HT-29 (cell line): ENCODE results near the gene NRBP1. TPM values are rescaled to one million over a fixed set of nuclear protein-coding genes. Genes with fewer than 3 reads are reported as not detected.

Experiments
- DNase-seq: peaks from one replicate; pipeline ENCODE4 v3.0.0-alpha.2; 2015; ENCODE audit warnings: low spot score
- total RNA-seq: library from RNA; depleted of rRNA; stranded (reverse); fragments of >200 nt; shearing (Covaris generic); gene quantifications from 2 replicates; pipeline ENCODE4 v1.2.3, GENCODE V29; 2014

Gene NRBP1
- total RNA-seq, 1 experiment from 2014 or later = 50.1 TPM

DNA sequence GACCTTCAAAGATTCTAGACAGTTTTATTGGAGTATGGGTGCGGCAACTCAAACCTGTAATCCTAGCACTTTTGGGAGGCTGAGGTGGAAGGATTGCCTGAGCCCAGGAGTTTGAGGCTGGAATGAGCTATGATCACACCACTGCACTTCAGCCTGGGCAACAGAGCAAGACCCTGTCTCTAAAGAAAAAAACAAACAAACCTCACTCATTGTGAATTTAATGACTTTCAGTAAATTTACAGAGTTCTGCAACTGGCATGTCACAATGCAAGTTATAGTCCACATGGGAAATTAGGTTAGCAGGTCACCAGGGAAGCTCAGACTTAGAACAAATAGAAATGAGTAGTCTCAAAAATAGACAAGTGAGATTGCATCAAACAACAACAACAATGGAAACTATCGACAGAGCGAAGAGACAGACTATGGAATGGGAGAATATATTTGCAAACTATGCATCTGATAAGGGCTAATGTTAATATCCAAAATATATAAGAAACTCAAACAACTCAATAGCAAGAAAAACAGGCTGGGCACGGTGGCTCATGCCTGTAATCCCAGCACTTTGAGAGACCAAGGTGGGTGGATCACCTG lies 6.7 kb upstream of the NRBP1 start:
- DNase-seq = no peak

- DNase-seq = no peak
These were observed 5.5 kb upstream of the NRBP1 start for GRCh38 chr2:27422958-27423357.

GRCh38 chr2:27425039-27425438 lies 3.4 kb upstream of the NRBP1 start:
- DNase-seq = peak; percentile 8

GRCh38 chr2:27427863-27428212 lies 593 bp upstream of the NRBP1 start:
- DNase-seq = no peak

- DNase-seq = peak; percentile 86
These were observed 629 bp downstream of the NRBP1 start for GRCh38 chr2:27428978-27429541.

- DNase-seq = no peak
These were observed 3.0 kb downstream of the NRBP1 start for GRCh38 chr2:27431395-27431794.

DNA sequence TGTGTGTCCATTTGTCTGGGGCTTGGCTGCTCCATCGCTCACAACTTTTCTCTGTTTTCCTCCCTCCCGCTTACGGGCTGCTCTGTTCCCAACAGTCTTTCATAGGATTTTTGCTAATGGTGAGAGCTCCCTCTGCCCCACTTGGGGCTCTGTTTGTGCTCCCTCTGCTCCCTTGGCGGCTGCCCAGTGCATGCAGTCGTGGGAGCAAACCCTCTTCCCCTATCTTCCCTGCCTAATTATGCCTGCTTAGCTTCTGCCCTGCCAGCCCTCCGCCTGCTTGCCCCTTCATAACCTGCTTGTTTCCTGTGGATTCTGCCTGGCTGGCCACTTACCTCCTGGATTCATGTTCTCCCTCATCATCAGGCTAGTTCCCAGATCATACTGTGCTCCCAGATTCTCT lies 7.2 kb downstream of the NRBP1 start:
- no peak for DNase-seq

DNA sequence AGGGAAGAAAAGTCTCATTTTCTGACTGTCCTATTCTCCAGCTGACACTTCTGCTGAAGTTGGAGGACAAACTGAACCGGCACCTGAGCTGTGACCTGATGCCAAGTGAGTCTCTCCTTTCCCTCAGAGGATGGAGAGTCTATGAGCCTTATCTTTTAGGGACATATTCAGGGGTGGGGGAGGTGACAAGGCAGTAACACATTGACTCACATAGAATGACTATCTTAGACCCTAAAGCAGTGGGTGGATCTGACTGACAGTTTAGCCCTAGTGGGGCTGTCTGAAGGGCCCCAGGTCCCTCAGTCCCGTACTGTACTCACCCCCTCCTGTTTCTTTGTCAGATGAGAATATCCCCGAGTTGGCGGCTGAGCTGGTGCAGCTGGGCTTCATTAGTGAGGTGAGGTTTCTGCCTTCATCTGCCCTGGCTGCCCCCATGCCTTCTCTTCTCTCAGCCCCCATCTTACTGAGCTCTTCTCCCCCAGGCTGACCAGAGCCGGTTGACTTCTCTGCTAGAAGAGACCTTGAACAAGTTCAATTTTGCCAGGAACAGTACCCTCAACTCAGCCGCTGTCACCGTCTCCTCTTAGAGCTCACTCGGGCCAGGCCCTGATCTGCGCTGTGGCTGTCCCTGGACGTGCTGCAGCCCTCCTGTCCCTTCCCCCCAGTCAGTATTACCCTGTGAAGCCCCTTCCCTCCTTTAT lies 12.9 kb downstream of the NRBP1 start:
- no peak for DNase-seq

- DNase-seq = peak; percentile 85
These were observed 13.8 kb downstream of the NRBP1 start, which contains the start of gene KRTCAP3 for GRCh38 chr2:27441958-27442919. Gene KRTCAP3 (plus strand): TSS chr2:27442381. CDS start chr2:27442413, 32 bp downstream.

- no peak for DNase-seq
These were observed 14.5 kb downstream of the NRBP1 start for GRCh38 chr2:27442920-27443282.

DNA sequence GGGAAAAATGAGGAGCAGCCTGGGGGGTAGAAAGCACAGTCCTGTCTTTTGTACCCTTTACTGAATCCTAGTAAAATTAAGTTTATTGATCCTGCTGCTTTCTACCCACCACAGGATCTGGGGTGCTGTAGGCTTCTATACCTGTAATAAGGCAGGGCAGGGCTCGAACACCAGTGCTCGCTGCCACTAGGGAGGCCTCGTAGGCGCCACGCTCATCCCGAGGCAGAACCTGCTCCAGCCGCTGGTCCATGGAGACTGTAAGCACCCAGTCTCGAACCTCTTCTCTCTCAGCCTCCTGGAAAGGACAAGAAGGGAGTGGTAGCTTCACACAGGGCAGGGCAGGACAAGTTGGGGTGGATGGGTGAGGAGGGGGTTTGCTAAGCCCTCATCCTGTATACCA lies 16.7 kb downstream of the NRBP1 start:
- DNase-seq = no peak

GRCh38 chr2:27445615-27446014 lies 17.2 kb downstream of the NRBP1 start:
- DNase-seq = no peak

GRCh38 chr2:27446057-27446456 lies 17.6 kb downstream of the NRBP1 start:
- peak; percentile 94 for DNase-seq

DNA sequence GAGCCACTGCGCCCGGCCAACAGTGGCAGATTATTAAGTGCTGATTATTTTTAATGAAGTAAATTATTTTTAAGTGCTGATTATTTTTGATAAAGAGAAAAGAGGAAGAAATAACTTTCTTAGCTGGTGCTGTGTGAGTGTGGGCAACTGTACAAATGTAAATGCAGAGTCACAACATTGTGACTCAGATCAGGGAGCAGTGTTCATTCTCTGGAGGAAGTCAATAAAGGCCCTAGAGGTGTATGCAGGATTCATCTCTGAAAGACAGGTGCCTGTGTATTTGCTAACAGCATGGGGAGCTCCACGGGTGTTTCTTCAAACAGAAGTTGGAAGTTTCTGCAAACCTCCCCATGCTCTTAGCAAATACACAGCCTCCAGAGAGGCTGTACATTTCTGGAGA lies 19.9 kb downstream of the NRBP1 start:
- DNase-seq = no peak

- DNase-seq = no peak
These were observed 22.7 kb downstream of the NRBP1 start for GRCh38 chr2:27451095-27451494.

DNA sequence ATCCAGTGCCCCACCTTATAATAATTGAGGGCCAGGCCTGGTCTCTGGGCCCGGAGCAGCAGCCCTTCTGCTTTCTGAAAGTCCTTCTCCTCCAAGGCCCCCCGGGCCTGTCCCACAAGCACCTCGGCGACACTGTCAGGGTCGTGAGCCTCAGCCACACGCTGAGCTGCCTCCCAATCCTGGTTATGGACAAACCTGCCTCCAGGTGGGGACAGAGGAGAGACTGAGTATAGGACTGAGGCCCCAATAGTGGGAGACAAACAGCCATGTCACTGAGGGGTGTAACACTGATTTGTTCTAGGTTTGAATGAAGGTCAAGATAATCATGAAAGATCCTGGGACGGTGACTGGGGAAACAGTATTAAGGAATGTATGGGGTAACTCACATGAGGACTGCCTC lies 25.5 kb downstream of the NRBP1 start:
- no peak for DNase-seq

DNA sequence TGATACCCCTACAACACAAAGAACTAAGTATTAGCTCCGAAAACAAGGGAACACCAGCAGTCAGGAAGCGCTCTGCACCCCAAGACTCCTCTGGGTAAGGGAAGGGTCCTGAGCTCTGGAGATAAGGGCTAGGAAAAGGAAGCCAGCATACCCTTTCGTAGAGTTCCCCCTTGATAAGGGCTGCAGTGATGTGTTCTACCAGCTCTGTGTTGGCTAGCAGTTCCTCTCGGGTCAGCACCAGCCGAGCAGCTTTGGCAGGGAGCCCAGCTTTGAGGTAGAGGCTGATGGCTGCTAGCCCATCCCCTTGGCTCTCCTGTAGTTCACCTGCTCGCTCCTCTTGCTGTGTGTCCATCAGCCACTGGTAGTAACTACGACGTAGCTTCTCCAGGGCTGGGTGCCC lies 32.7 kb downstream of the NRBP1 start:
- no peak for DNase-seq

DNA sequence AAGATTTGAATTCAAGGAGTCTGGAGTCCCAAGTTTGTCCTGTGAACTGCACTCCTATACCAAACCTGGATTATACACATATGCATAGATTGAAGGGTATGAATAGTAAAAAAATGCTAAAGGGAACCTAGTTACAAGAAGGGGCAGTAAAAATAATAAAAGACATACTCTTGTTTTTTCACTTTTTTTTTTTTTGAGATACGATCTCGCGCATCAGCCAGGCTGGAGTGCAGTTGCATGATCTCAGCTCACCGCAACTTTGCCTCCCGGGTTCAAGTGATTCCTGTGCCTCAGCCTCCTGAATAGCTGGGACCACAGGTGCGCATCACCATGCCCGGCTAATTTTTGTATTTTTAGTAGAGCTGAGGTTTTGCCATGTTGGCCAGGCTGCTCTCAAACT lies 36.0 kb downstream of the NRBP1 start:
- no peak for DNase-seq

DNA sequence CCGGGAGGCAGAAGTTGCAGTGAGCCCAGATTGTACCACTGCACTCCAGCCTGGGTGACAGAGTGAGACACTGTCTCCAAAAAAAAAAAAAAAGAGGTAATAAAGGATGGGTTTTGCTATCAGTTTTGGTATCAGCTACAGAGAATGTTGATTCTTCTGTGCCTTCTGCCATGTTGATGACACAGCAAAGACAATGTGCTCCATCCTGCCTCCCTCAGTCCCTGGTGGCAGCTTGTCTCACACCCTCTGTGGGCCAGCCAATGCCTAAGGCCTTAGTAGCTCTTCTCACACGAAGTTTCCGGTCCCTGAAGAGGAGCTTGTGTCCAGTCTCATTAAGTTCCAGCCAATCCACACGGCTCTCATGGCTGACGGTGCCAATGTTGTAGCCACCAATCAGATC lies 43.5 kb downstream of the NRBP1 start:
- DNase-seq = no peak

GRCh38 chr2:27485496-27485895 lies 57.1 kb downstream of the NRBP1 start:
- DNase-seq = no peak

DNA sequence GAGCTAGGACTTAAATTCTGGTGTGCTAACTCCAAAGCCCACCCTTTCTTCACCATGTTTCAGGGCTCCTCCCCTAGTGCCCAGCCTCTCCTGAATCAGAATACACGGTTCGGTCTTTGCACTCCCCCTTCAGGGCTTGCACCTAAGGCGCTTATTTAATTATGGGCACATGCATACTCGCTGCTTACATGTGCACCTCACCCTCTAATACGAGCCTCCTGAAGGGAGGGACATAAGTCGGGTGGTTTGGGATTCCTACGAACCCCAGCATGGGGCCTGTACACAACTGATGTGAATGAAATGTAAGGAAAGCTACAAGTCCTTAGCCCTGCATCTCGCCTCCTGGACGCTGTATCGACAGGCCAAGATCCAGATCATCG lies 60.7 kb downstream of the NRBP1 start:
- no peak for DNase-seq
